H1 (cell line): ENCODE results near the gene DMBX1. TPM values are rescaled to one million over a fixed set of nuclear protein-coding genes. Genes with fewer than 3 reads are reported as not detected.

Experiments used
- BACH1 ChIP-seq: IDR thresholded peaks from 2 replicates; pipeline ENCODE4 v1.6.1; 2012; ENCODE audit warnings: low read length, improper control_type of control experiment
- GABPA ChIP-seq: IDR thresholded peaks from 2 replicates; pipeline ENCODE4 v1.6.1; 2011; ENCODE audit warnings: mild to moderate bottlenecking, low read length, moderate library complexity, borderline replicate concordance; ENCODE audit not compliant: insufficient read depth
- KDM1A ChIP-seq: fragments of 200-600, 300-600 bp; sonication (generic); IDR thresholded peaks from 2 replicates; pipeline ENCODE4 v1.7.1; 2016; ENCODE audit warnings: mild to moderate bottlenecking, low read length, borderline replicate concordance
- POLR2A ChIP-seq, 2 experiments: IDR thresholded peaks; 1 replicate in 1 of 2; 2 replicates in 1 of 2; pipeline ENCODE4 v1.6.1; 2011; ENCODE audit warnings: low read depth in 2 of 2, low read length in 2 of 2, mild to moderate bottlenecking in 2 of 2; ENCODE audit errors: control extremely low read depth in 1 of 2
- polyA plus RNA-seq, 7 experiments: library from polyadenylated mRNA; depleted of rRNA in 3 of 7; stranded (reverse) in 5 of 7; unstranded in 2 of 7; fragments of >200 nt in 5 of 7; fragments of 200-250 nt in 2 of 7; gene quantifications; 1 replicate in 5 of 7; 2 replicates in 1 of 7; 4 replicates in 1 of 7; pipeline versions ENCODE4 v1.2.1 to v1.2.3, GENCODE V29; 2011 to 2013; ENCODE audit warnings: missing spikeins in 2 of 7, mixed read lengths in 2 of 7
- total RNA-seq: library from RNA; stranded (reverse); fragmentation: NEBNext Ultra II Directional; extraction: Animal tissue kit (Norgen Biotek cat#: 25700); gene quantifications from 2 replicates; pipeline ENCODE4 v1.2.1, GENCODE V29; 2021
- TF ChIP-seq, protein P1 (sequence below): fragments of 300-600 bp; sonication (generic); IDR thresholded peaks from 2 replicates; pipeline ENCODE4 v1.7.1; 2012; ENCODE audit warnings: low read length, moderate library complexity, mild to moderate bottlenecking, inconsistent platforms; ENCODE audit not compliant: insufficient replicate concordance

DMBX1 gene
- total and polyA plus RNA-seq, 2 of the 8 experiments (the other 6 are each of a cell fraction or from before 2014, with no cell fraction given): 0.23 to 0.30 TPM

- TF ChIP-seq, protein P1, sequence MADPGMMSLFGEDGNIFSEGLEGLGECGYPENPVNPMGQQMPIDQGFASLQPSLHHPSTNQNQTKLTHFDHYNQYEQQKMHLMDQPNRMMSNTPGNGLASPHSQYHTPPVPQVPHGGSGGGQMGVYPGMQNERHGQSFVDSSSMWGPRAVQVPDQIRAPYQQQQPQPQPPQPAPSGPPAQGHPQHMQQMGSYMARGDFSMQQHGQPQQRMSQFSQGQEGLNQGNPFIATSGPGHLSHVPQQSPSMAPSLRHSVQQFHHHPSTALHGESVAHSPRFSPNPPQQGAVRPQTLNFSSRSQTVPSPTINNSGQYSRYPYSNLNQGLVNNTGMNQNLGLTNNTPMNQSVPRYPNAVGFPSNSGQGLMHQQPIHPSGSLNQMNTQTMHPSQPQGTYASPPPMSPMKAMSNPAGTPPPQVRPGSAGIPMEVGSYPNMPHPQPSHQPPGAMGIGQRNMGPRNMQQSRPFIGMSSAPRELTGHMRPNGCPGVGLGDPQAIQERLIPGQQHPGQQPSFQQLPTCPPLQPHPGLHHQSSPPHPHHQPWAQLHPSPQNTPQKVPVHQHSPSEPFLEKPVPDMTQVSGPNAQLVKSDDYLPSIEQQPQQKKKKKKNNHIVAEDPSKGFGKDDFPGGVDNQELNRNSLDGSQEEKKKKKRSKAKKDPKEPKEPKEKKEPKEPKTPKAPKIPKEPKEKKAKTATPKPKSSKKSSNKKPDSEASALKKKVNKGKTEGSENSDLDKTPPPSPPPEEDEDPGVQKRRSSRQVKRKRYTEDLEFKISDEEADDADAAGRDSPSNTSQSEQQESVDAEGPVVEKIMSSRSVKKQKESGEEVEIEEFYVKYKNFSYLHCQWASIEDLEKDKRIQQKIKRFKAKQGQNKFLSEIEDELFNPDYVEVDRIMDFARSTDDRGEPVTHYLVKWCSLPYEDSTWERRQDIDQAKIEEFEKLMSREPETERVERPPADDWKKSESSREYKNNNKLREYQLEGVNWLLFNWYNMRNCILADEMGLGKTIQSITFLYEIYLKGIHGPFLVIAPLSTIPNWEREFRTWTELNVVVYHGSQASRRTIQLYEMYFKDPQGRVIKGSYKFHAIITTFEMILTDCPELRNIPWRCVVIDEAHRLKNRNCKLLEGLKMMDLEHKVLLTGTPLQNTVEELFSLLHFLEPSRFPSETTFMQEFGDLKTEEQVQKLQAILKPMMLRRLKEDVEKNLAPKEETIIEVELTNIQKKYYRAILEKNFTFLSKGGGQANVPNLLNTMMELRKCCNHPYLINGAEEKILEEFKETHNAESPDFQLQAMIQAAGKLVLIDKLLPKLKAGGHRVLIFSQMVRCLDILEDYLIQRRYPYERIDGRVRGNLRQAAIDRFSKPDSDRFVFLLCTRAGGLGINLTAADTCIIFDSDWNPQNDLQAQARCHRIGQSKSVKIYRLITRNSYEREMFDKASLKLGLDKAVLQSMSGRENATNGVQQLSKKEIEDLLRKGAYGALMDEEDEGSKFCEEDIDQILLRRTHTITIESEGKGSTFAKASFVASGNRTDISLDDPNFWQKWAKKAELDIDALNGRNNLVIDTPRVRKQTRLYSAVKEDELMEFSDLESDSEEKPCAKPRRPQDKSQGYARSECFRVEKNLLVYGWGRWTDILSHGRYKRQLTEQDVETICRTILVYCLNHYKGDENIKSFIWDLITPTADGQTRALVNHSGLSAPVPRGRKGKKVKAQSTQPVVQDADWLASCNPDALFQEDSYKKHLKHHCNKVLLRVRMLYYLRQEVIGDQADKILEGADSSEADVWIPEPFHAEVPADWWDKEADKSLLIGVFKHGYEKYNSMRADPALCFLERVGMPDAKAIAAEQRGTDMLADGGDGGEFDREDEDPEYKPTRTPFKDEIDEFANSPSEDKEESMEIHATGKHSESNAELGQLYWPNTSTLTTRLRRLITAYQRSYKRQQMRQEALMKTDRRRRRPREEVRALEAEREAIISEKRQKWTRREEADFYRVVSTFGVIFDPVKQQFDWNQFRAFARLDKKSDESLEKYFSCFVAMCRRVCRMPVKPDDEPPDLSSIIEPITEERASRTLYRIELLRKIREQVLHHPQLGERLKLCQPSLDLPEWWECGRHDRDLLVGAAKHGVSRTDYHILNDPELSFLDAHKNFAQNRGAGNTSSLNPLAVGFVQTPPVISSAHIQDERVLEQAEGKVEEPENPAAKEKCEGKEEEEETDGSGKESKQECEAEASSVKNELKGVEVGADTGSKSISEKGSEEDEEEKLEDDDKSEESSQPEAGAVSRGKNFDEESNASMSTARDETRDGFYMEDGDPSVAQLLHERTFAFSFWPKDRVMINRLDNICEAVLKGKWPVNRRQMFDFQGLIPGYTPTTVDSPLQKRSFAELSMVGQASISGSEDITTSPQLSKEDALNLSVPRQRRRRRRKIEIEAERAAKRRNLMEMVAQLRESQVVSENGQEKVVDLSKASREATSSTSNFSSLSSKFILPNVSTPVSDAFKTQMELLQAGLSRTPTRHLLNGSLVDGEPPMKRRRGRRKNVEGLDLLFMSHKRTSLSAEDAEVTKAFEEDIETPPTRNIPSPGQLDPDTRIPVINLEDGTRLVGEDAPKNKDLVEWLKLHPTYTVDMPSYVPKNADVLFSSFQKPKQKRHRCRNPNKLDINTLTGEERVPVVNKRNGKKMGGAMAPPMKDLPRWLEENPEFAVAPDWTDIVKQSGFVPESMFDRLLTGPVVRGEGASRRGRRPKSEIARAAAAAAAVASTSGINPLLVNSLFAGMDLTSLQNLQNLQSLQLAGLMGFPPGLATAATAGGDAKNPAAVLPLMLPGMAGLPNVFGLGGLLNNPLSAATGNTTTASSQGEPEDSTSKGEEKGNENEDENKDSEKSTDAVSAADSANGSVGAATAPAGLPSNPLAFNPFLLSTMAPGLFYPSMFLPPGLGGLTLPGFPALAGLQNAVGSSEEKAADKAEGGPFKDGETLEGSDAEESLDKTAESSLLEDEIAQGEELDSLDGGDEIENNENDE: no peak
- TF ChIP-seq GABPA (no peak), BACH1 (no peak), KDM1A (no peak), POLR2A (IDR thresholded peaks at IDR 0.05; ENCODE audit: control extremely low read depth in 1 of 2, low read depth in 2 of 2, low read length in 2 of 2) (no peak)
These were observed 17.0 kb upstream of the DMBX1 start (continued) for GRCh38 chr1:46472498-46473181.
